RWPE1 (cell line): ENCODE results near the gene ARHGDIB.

Source experiments
- CTCF ChIA-PET: fragments of 350-600 bp; sonication (Branson Sonifier 250); formaldehyde crosslinking; extraction: SDS; loops from one replicate; lab custom pipeline; 2021; lab: Yijun Ruan, JAX
- POLR2A ChIA-PET: fragments of 400-600 bp; formaldehyde crosslinking; extraction: SDS; loops from one replicate; lab custom pipeline; 2020; ENCODE audit warnings: antibody characterized with exemption; ENCODE audit not compliant: low non-redundant PET; lab: Yijun Ruan, JAX
- DNase-seq: peaks from one replicate; pipeline ENCODE4 v3.0.0; 2012; ENCODE audit warnings: low spot score
- H3K27ac ChIP-seq: fragments of 450-650 bp; 2 replicates; pipeline ENCODE4 v1.5.1; 2017
- CTCF ChIP-seq: fragments of 450-650 bp; conservative IDR thresholded peaks from 2 replicates; pipeline ENCODE4 v1.5.1; 2017; ENCODE audit warnings: low read depth, mild to moderate bottlenecking

ARHGDIB gene

GRCh38 chr12:14905269-14906004 is 56.0 kb downstream of the ARHGDIB start:
- ChIA-PET CTCF (no interaction called here), POLR2A (no interaction called here)
- no peak for DNase-seq
- no peak for TF ChIP-seq CTCF
- no peak overlapping the region for H3K27ac ChIP-seq

GRCh38 chr12:14904854-14905253 is 56.5 kb downstream of the ARHGDIB start:
- no peak for DNase-seq
- ChIA-PET POLR2A (no interaction called here), CTCF (no interaction called here)
- no peak overlapping the region for H3K27ac ChIP-seq
- TF ChIP-seq CTCF: no peak

- no peak overlapping the region for H3K27ac ChIP-seq
- ChIA-PET POLR2A (no interaction called here), CTCF (interaction anchor here (0.7 kb wide), 1 partner anchor 94 kb away, joined by 4 read pairs; no protein-coding TSS in a partner anchor)
- no peak for TF ChIP-seq CTCF
- no peak for DNase-seq
Observed at GRCh38 chr12:14903386-14904098, 57.9 kb downstream of the ARHGDIB start.

GRCh38 chr12:14902465-14902864 is 58.9 kb downstream of the ARHGDIB start:
- H3K27ac ChIP-seq: no peak overlapping the region
- no peak for TF ChIP-seq CTCF
- CTCF ChIA-PET: interaction anchor here (0.7 kb wide), 1 partner anchor 92 kb away, joined by 4 read pairs; no protein-coding TSS in a partner anchor
- DNase-seq: no peak
- POLR2A ChIA-PET: no interaction called here

- H3K27ac ChIP-seq: no peak overlapping the region
- no peak for DNase-seq
- no peak for TF ChIP-seq CTCF
- ChIA-PET POLR2A (no interaction called here), CTCF (interaction anchor here (0.6 kb wide), 1 partner anchor 43 kb away, joined by 3 read pairs; no protein-coding TSS in a partner anchor)
Observed at GRCh38 chr12:14901228-14901562, 60.2 kb downstream of the ARHGDIB start.

- no peak for TF ChIP-seq CTCF
- ChIA-PET POLR2A (no interaction called here), CTCF (no interaction called here)
- no peak for DNase-seq
- no peak overlapping the region for H3K27ac ChIP-seq
Observed at GRCh38 chr12:14900521-14901227, 60.7 kb downstream of the ARHGDIB start.
